Measurements from ENCODE around the gene MTCH1.
"Not testable (repeated sequence)": the region's sequence is repeated elsewhere in the genome, so short reads cannot be mapped to it uniquely, and the experiment has no call there.

The MTCH1 gene

GRCh38 chr6:36990401-36990800 lies 4.4 kb upstream of the MTCH1 start:
- not testable (repeated sequence) for DNase-seq

- no peak for DNase-seq
Observed at GRCh38 chr6:36989264-36989663, 3.3 kb upstream of the MTCH1 start.

GRCh38 chr6:36986704-36987047 lies 680 bp upstream of the MTCH1 start:
- no peak for DNase-seq

DNA sequence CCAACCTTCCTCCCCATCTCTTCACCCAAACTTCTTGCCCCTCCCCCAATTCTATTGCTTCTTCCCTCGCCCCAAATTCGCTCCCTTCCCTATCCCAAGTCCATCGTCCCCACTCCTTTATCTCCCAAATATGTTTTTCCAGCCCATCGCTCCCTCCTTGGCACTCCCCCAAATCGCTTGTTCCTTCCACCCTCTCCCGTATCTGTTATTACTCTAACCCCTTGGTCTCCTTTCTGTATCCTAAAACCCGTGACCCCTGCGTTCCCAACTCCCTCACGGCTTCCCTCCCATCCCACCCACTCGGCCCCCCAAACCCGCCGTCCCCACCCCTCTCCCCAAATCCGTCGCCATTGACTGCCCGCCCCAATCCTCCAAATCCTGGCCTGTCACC lies 584 bp downstream of the MTCH1 start:
- DNase-seq, result no peak

GRCh38 chr6:36984581-36985416 lies 1.2 kb downstream of the MTCH1 start:
- no peak for DNase-seq

DNA sequence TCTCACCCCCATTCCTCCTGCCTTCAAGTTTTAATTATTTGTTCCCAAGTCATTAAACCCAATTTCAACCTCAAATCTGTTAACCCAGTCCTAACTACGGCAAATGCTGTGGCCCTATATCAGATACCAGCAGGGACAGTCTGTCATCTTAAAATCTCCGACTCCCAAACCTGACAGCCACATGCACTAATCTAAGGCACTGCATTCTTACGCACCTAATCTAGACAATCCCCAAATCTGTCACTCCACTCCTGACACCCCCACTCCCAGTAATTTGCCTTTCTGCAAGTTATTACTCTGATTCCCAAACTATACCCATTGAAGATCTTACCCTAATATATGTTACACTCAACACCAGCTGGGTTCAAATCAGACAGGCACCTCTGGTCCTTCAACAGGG lies 2.5 kb downstream of the MTCH1 start:
- DNase-seq, result no peak

- DNase-seq, result no peak
Observed at GRCh38 chr6:36980876-36981619, 4.9 kb downstream of the MTCH1 start.

GRCh38 chr6:36980129-36980528 lies 5.9 kb downstream of the MTCH1 start:
- DNase-seq, result no peak

DNA sequence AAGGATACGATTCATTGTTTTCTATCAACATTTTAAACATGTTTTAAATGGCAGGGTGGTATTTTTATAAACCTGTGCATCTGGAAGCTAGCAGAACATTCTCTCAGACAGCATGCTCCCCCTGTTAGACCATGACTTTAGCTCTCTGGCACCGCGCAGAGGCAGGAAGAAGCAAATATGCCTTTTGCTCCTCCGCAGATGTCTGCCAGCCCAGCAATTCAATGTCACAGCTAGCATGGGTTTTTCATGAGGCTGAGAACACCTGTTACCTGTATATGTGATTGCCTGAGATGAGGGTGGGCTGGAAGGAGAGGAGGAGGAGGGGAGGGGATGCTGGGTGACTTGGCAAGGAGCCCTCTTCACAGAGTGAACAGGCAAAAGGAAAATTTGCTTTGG lies 6.7 kb downstream of the MTCH1 start:
- no peak for DNase-seq

DNA sequence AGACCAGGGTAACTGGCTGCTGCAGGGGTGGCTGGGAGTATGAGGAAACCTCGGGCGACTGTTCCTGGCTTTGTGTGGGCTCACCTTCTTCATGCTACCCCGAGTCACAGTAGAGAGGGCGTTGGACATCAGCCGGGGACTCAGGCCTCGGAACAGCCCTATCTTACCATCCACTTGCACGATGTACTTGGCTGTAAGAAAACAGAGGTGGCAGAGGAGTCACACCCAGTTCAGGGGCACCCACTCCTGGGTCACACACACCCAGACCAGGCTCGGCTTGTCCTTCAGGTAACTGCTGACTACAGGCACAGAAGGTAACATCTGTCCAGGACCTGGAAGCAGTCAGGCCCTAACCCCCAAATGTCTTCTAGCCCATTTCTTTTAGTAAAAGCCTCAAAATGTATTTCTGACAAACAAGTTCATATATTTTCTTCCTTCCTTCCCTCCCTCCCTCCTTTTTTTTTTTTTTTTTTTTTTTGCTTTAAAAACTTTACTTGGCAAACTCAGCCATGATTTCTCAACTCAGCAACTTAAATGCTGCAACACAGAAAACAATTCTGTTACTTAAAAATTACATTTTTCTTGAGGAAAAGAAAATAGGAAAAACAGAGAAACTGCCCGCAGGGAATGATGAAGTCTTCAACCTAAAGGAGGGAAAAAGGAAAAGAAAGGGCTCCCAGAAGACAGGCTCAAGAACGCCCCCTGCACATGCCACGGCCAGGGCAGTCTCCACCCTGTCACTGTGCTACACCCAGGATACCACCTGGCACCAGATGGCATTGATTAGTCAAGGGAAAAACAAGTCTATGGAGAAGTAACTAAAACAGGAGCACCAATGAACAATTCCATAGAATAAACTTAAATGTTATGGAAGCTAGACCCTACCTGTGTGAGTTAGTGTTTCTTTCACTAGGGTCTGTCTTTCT lies 7.3 kb downstream of the MTCH1 start:
- no peak for DNase-seq

DNA sequence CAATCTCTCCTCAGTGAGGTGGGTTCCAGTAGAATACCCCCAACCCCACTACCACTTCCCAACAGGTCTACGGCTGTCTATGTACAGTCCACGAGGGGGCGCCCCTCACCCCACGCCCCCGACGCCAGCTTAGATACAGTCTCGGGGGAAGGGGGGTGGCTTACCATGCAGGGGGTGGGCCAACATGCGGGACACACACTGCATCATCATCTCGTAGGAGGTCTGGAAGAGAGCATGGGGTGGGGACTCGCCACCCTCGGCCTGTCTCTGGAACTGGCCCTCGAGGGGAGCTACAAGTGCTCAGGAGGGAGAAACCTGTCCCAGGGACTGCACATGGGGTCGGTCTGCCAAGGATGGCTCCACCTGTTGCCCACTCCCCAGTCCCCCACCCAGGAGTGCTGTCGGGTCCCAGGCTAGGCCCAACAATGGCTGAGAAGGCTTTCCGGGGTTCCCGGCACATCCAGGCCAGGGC lies 8.5 kb downstream of the MTCH1 start:
- DNase-seq, result no peak

- DNase-seq, result no peak
Observed at GRCh38 chr6:36976931-36977330, 9.1 kb downstream of the MTCH1 start.

GRCh38 chr6:36976509-36976908 lies 9.5 kb downstream of the MTCH1 start:
- no peak for DNase-seq

DNA sequence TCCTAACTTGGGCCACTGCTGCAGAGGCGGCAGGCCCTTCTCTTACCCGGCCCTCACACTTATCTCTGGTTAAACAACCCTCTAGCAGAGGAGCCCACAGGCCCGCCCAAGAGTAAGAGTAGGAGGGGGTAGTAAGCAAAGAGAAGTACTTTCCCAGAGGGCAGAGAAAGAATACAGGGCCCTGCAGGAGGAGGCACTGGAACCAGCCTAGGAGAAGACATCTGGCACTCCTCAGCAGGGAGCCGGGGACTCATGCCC lies 10.1 kb downstream of the MTCH1 start:
- DNase-seq, result no peak

DNA sequence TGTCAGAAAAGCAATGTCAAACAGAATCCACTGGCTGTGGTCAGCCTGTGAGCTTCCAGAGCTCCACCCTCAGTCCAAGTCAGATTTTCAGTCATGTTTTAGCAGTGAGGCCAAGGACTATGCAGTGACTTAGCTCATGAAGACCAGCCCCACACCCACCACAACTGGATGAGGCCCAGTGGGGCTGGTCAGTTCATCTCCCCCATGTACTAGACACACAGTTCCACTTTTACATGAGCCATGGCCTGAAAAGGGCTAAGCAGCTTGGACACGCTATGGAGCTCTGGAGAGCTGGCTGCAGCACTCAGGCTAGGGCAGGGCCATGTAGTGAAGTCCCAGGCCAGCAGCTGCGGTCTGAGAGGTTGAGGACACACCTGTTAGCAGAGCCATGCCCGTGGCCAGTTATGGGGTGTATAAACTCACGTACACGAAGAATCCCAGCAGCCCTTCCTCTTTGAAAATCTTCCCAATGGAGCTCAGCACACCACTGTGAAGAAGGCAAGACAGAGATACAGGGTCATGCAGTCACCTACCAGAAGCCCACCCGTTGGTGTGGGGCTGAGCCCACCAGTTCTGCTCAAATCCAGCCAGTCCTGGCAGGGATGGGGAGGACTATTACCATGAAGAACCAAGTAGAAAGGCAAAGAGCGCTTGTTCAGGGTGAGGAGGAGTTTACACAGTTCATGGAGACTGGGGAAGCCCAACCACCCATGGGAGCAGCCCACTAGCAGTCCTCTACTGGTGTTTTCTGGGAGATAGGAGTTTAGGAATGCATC lies 10.6 kb downstream of the MTCH1 start:
- DNase-seq, result no peak

- no peak for DNase-seq
Observed at GRCh38 chr6:36973647-36974046, 12.3 kb downstream of the MTCH1 start.

DNA sequence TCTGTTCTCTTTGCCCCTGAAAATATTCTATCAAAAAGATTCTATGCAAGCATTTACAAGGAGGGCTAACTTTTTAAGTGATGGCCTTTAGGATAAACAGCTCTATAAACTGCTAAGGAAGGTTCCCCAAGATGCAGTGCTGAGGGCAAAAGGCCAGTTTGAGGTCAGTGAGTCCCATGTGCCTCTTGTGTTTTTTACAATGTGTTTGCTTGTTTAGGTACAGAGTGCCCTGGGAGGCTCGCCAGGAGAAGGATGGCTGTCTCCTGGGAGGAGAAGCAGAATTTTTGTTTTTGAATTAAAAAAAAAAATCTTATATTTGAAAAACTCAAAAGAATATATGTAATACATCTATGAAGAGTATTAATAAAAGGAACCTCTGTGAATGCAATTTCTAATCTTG lies 12.8 kb downstream of the MTCH1 start:
- DNase-seq, result no peak

DNA sequence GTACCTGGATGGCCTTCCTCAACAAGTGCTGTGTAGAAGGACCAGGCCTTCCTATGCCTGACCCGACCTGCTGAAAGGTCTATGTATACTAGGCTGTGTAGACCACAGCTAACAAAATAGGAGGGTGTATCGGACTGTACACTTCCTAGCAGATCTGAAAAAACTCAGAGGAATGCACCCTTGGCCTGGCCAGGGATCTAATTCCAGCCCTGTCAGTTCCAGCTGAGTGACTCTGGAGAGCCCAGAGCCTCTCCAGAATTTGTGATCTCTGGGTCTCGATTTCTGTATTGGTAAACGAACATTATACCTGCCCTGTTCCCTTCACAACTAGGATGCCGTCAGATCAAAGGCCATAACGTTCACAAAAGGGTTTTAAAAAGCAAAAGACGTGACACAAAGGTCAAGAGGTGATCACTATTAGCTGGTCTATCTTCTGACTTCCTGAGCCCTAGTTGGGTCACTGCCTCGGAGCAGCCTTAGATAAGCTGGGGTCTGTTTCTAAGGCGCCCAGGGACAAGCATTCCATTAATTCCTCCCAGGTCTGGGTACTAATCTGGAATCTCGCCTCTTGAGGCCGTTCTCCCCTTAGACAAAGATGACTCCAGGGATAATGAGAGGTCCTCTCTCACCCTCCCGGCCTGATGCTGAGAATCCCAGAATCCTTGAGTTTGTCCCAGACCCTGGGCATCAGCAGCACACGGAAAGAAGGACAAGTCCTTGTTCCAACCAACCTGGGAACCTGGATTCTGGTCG lies 13.9 kb downstream of the MTCH1 start:
- no peak for DNase-seq

- no peak for DNase-seq
Observed at GRCh38 chr6:36970892-36971842, 14.8 kb downstream of the MTCH1 start.

GRCh38 chr6:36969988-36970891 lies 15.8 kb downstream of the MTCH1 start:
- no peak for DNase-seq

Data from GF-D8 (cell line).